NCI-H2227 treated with DMSO at 0.1 percent for 48 hours (cell line): Measurements from ENCODE around the gene C1orf159.
"Not testable (repeated sequence)": the region's sequence is repeated elsewhere in the genome, so short reads cannot be mapped to it uniquely, and the experiment has no call there.

Source experiments
- DNase-seq: peaks from one replicate; lab custom pipeline; 2025; lab: John Stamatoyannopoulos, UW

C1orf159 gene

GRCh38 chr1:1115786-1116700 lies at the start of gene C1orf159:
Gene C1orf159 (minus strand): TSS chr1:1116089. CDS start chr1:1091543, 24,546 bp downstream.
- peak; percentile 98 for DNase-seq

- DNase-seq = no peak
Observed at GRCh38 chr1:1165485-1165884, 49.6 kb upstream of the C1orf159 start.

GRCh38 chr1:1164701-1165451 lies 49.0 kb upstream of the C1orf159 start:
- no peak for DNase-seq

- DNase-seq = no peak
Observed at GRCh38 chr1:1164361-1164700, 48.4 kb upstream of the C1orf159 start.

- DNase-seq = no peak
Observed at GRCh38 chr1:1163538-1164070, 47.7 kb upstream of the C1orf159 start.

GRCh38 chr1:1162597-1163537 lies 47.0 kb upstream of the C1orf159 start:
- no peak for DNase-seq

- no peak for DNase-seq
Observed at GRCh38 chr1:1161683-1162079, 45.8 kb upstream of the C1orf159 start.

- DNase-seq = no peak
Observed at GRCh38 chr1:1161078-1161682, 45.3 kb upstream of the C1orf159 start.

- DNase-seq = no peak
Observed at GRCh38 chr1:1160281-1160930, 44.5 kb upstream of the C1orf159 start.

GRCh38 chr1:1157914-1158710 lies 42.2 kb upstream of the C1orf159 start:
- no peak for DNase-seq

GRCh38 chr1:1157426-1157913 lies 41.6 kb upstream of the C1orf159 start:
- DNase-seq = no peak

GRCh38 chr1:1157033-1157365 lies 41.1 kb upstream of the C1orf159 start:
- DNase-seq = no peak

- no peak for DNase-seq
Observed at GRCh38 chr1:1156140-1157032, 40.5 kb upstream of the C1orf159 start.

GRCh38 chr1:1155258-1155657 lies 39.4 kb upstream of the C1orf159 start:
- no peak for DNase-seq

GRCh38 chr1:1153874-1154273 lies 38.0 kb upstream of the C1orf159 start:
- no peak for DNase-seq

- not testable (repeated sequence) for DNase-seq
Observed at GRCh38 chr1:1153215-1153614, 37.3 kb upstream of the C1orf159 start.

GRCh38 chr1:1152431-1152830 lies 36.5 kb upstream of the C1orf159 start:
- not testable (repeated sequence) for DNase-seq

GRCh38 chr1:1151306-1151705 lies 35.4 kb upstream of the C1orf159 start:
- DNase-seq = no peak

- no peak for DNase-seq
Observed at GRCh38 chr1:1150100-1150499, 34.2 kb upstream of the C1orf159 start.
